HL-60 (cell line): ENCODE measurements around the gene PCP2.
"Not testable (repeated sequence)": the region's sequence is repeated elsewhere in the genome, so short reads cannot be mapped to it uniquely, and the experiment has no call there.

Source experiments
- CTCF ChIP-seq: IDR thresholded peaks from one replicate; pipeline ENCODE4 v1.5.1; 2011; ENCODE audit warnings: low read length, control low read depth, inconsistent platforms; ENCODE audit not compliant: insufficient read depth
- POLR2AphosphoS5 ChIP-seq: IDR thresholded peaks from 2 replicates; pipeline ENCODE4 v1.6.1; 2012; ENCODE audit warnings: low read depth

- TF ChIP-seq POLR2AphosphoS5, CTCF: not testable (repeated sequence)
These were observed 10.4 kb upstream of the PCP2 start for GRCh38 chr19:7643629-7644549.
